Caco-2 (cell line): ENCODE data around the gene ENOX1. TPM values are rescaled to one million over a fixed set of nuclear protein-coding genes. Genes with fewer than 3 reads are reported as not detected.

ENCODE experiments used
- BruUV-seq: library from RNA; stranded (reverse); fragments of 400-500 nt; replicated peaks from 2 replicates; lab custom pipeline; 2021; lab: Mats Ljungman, UMichigan
- CTCF ChIA-PET: fragments of 300-600 bp; sonication (Branson Sonifier 250); formaldehyde crosslinking; loops from one replicate; lab custom pipeline; 2022; ENCODE audit warnings: antibody characterized with exemption; lab: Charles Lee
- POLR2A ChIA-PET: fragments of 300-600 bp; sonication (Branson Sonifier 250); formaldehyde crosslinking; loops from one replicate; lab custom pipeline; 2022; ENCODE audit warnings: antibody characterized with exemption; lab: Charles Lee
- DNase-seq, 2 experiments: peaks; one replicate each; pipeline versions ENCODE4 v3.0.0 to v3.0.0-alpha.2; 2020 to 2022
- H3K27me3 ChIP-seq: replicated peaks from 2 replicates; pipeline ENCODE4 v1.6.0; 2011; ENCODE audit warnings: low read length; ENCODE audit not compliant: control insufficient read depth, insufficient read depth
- H3K36me3 ChIP-seq: 2 replicates; pipeline ENCODE4 v1.5.1; 2011; ENCODE audit warnings: low read length; ENCODE audit not compliant: control insufficient read depth, insufficient read depth
- H3K4me1 ChIP-seq: fragments of 250-450 bp; sonication (Bioruptor Pico); 2 replicates; pipeline ENCODE4 v1.5.1; 2020; ENCODE audit warnings: mild to moderate bottlenecking
- H3K4me3 ChIP-seq: 2 replicates; pipeline ENCODE4 v1.5.1; 2011; ENCODE audit warnings: low read depth, mild to moderate bottlenecking, control low read depth, low read length
- H3K9me3 ChIP-seq: fragments of 250-450 bp; sonication (Bioruptor Pico); 2 replicates; pipeline ENCODE4 v1.5.1; 2020; ENCODE audit warnings: mild to moderate bottlenecking, moderate library complexity
- H3K27ac Mint-ChIP-seq: one replicate; pipeline ENCODE4 v1.8.0; 2022; ENCODE audit warnings: mixed read lengths; ENCODE audit not compliant: unreplicated experiment
- H3K27me3 Mint-ChIP-seq: one replicate; pipeline ENCODE4 v1.8.0; 2022; ENCODE audit warnings: mixed read lengths; ENCODE audit not compliant: insufficient read depth, unreplicated experiment
- H3K36me3 Mint-ChIP-seq: one replicate; pipeline ENCODE4 v1.8.0; 2022; ENCODE audit warnings: mild to moderate bottlenecking, mixed read lengths; ENCODE audit not compliant: insufficient read depth, unreplicated experiment
- H3K4me1 Mint-ChIP-seq: one replicate; pipeline ENCODE4 v1.8.0; 2022; ENCODE audit warnings: low read depth, mixed read lengths; ENCODE audit not compliant: unreplicated experiment
- H3K4me3 Mint-ChIP-seq: one replicate; pipeline ENCODE4 v1.8.0; 2022; ENCODE audit warnings: mild to moderate bottlenecking, moderate library complexity, mixed read lengths; ENCODE audit not compliant: unreplicated experiment
- H3K9me3 Mint-ChIP-seq: one replicate; pipeline ENCODE4 v1.8.0; 2022; ENCODE audit warnings: mixed read lengths; ENCODE audit not compliant: unreplicated experiment
- intact Hi-C: fragments of 100-400 bp; cut with micrococcal nuclease; formaldehyde crosslinking; loops from one replicate; pipeline ENCODE4 v1.10.0; 2022; ENCODE audit not compliant: unreplicated experiment
- total RNA-seq: library from RNA; stranded (reverse); gene quantifications from 2 replicates; pipeline ENCODE4 v1.2.3, GENCODE V29; 2022
- TF ChIP-seq, protein P1 (sequence below), 2 experiments: fragments of 200-600 bp in 1 of 2; IDR thresholded peaks; 1 replicate in 1 of 2; 2 replicates in 1 of 2; pipeline versions ENCODE4 v1.5.1 to v1.8.0; 2011 to 2022; ENCODE audit warnings: antibody characterized with exemption in 1 of 2, control low read depth in 1 of 2, inconsistent platforms in 1 of 2, low read depth in 1 of 2, low read length in 1 of 2, mild to moderate bottlenecking in 1 of 2, moderate library complexity in 1 of 2; ENCODE audit not compliant: insufficient read depth in 1 of 2, severe bottlenecking in 1 of 2, unreplicated experiment in 1 of 2

ENOX1 gene
- total RNA-seq, 1 experiment from 2014 or later: 9.1 TPM

DNA sequence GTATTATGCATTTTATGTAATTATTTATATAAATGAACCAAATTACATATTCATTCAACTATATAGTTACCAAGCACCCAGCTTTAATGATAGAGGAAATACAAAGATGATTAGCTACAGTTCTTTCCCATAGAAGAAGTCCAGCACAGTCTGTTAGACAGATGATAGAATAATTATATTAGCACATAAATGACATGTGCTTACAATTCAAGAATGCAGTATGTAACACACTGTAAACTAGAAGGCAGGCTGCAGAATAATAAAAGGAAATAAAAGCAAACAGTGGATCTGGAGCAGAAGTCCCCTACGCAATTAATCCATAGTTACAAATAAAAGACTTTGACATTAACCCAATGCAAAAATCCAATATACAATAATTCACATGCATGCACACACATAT lies 384.4 kb downstream of the ENOX1 start:
- H3K9me3 ChIP-seq: no peaks in the 10 kb centered on the region
- no peak for DNase-seq
- POLR2A ChIA-PET: no interaction called here
- Mint-ChIP-seq H3K27me3 (no peaks in the 10 kb centered on the region), H3K36me3 (no peaks in the 10 kb centered on the region), H3K9me3 (no peaks in the 10 kb centered on the region), H3K4me3 (no peak overlapping the region), H3K27ac (no peak overlapping the region), H3K4me1 (peaks cover 7% of the 10 kb centered on the region)
- intact Hi-C loops: no loop called here
- CTCF ChIA-PET: interaction anchor here (0.6 kb wide), 1 partner anchor 99 kb away, joined by 3 read pairs; no protein-coding TSS in a partner anchor
- no peaks in the 10 kb centered on the region for H3K27me3 ChIP-seq
- TF ChIP-seq, protein P1, sequence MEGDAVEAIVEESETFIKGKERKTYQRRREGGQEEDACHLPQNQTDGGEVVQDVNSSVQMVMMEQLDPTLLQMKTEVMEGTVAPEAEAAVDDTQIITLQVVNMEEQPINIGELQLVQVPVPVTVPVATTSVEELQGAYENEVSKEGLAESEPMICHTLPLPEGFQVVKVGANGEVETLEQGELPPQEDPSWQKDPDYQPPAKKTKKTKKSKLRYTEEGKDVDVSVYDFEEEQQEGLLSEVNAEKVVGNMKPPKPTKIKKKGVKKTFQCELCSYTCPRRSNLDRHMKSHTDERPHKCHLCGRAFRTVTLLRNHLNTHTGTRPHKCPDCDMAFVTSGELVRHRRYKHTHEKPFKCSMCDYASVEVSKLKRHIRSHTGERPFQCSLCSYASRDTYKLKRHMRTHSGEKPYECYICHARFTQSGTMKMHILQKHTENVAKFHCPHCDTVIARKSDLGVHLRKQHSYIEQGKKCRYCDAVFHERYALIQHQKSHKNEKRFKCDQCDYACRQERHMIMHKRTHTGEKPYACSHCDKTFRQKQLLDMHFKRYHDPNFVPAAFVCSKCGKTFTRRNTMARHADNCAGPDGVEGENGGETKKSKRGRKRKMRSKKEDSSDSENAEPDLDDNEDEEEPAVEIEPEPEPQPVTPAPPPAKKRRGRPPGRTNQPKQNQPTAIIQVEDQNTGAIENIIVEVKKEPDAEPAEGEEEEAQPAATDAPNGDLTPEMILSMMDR (IDR thresholded peaks at IDR 0.05; ENCODE audit: insufficient read depth in 1 of 2, low read depth in 1 of 2, low read length in 1 of 2, severe bottlenecking in 1 of 2, unreplicated experiment in 1 of 2): no peak
- no TSS peak for BruUV-seq
- H3K4me3 ChIP-seq: no peak overlapping the region
- 0 out of 2 replicates have a peak, but pooled peaks cover 3% of the 10 kb centered on the region for H3K4me1 ChIP-seq
- no peaks in the 10 kb centered on the region for H3K36me3 ChIP-seq

DNA sequence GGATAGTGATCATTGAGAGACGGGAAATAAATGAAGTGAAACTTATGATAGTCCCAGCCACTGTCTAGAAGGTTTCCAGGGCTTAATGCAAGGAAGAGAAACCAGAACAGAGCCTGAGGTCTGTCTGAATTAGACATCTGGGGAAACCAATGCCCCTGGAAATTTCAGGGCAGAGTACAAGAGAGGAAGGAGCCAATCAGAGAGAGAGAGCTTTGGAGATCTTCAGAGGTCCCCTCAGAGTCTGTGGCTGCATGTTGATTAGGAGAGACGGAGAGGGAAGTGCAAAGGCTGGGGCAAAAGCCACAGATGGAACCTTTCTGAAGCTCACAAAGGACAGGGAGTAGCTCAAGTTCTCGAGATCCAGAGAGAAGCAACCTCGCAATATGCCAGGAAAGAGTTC lies 385.4 kb downstream of the ENOX1 start:
- TF ChIP-seq, protein P1 (IDR thresholded peaks at IDR 0.05; ENCODE audit: insufficient read depth in 1 of 2, low read depth in 1 of 2, low read length in 1 of 2, severe bottlenecking in 1 of 2, unreplicated experiment in 1 of 2): no peak
- CTCF ChIA-PET: no interaction called here
- Mint-ChIP-seq H3K4me1 (peaks cover 7% of the 10 kb centered on the region), H3K4me3 (no peak overlapping the region), H3K27me3 (no peaks in the 10 kb centered on the region), H3K27ac (no peak overlapping the region), H3K36me3 (peaks cover 6% of the 10 kb centered on the region), H3K9me3 (no peaks in the 10 kb centered on the region)
- Histone ChIP-seq H3K4me1 (0 out of 2 replicates have a peak, but pooled peaks cover 3% of the 10 kb centered on the region), H3K27me3 (no peaks in the 10 kb centered on the region), H3K9me3 (no peaks in the 10 kb centered on the region), H3K4me3 (no peak overlapping the region), H3K36me3 (no peaks in the 10 kb centered on the region)
- POLR2A ChIA-PET: no interaction called here
- DNase-seq: no peak
- intact Hi-C loops: no loop called here
- no TSS peak for BruUV-seq

DNA sequence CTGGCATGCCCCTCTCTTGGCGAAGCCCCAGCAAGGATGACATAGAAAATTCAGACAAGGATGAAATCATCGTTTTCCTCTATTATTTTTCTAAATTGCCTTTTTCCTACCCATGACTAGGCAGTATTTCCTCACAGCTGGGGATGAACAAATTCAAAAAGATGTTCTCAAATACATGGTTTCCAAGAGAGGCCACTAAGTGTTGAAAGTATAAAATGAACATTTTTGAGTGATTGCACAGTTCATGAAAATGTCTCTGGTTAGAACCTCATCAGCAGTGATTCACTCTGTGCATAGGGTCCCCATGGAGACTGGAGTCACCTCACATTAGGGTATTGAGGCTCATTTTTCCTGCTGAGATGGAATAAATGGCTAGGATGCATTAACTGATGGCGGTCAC lies 389.7 kb downstream of the ENOX1 start:
- ChIA-PET CTCF (no interaction called here), POLR2A (no interaction called here)
- peaks cover 6% of the 10 kb centered on the region for H3K36me3 Mint-ChIP-seq
- no peaks in the 10 kb centered on the region for H3K9me3 Mint-ChIP-seq
- no peaks in the 10 kb centered on the region for H3K36me3 ChIP-seq
- intact Hi-C loops: no loop called here
- no peak overlapping the region for H3K4me3 ChIP-seq
- no peaks in the 10 kb centered on the region for H3K27me3 Mint-ChIP-seq
- no peak overlapping the region for H3K4me3 Mint-ChIP-seq
- 0 out of 2 replicates have a peak, but pooled peaks cover 3% of the 10 kb centered on the region for H3K4me1 ChIP-seq
- H3K27me3 ChIP-seq: no peaks in the 10 kb centered on the region
- no TSS peak for BruUV-seq
- H3K4me1 Mint-ChIP-seq: peaks cover 7% of the 10 kb centered on the region
- DNase-seq: no peak
- H3K27ac Mint-ChIP-seq: no peak overlapping the region
- H3K9me3 ChIP-seq: no peaks in the 10 kb centered on the region
- TF ChIP-seq, protein P1 (IDR thresholded peaks at IDR 0.05; ENCODE audit: insufficient read depth in 1 of 2, low read depth in 1 of 2, low read length in 1 of 2, severe bottlenecking in 1 of 2, unreplicated experiment in 1 of 2): no peak
